CD4-positive, alpha-beta T cell treated with Interferon alpha-2 for 1 hour (primary cell): Measurements from ENCODE around the gene ZNF735.
"Not testable (repeated sequence)": the region's sequence is repeated elsewhere in the genome, so short reads cannot be mapped to it uniquely, and the experiment has no call there.

ENCODE experiments used
- DNase-seq, 2 donors: peaks; one replicate each; pipeline ENCODE4 v3.0.0-alpha.2; 2020 to 2022

The ZNF735 gene

DNA sequence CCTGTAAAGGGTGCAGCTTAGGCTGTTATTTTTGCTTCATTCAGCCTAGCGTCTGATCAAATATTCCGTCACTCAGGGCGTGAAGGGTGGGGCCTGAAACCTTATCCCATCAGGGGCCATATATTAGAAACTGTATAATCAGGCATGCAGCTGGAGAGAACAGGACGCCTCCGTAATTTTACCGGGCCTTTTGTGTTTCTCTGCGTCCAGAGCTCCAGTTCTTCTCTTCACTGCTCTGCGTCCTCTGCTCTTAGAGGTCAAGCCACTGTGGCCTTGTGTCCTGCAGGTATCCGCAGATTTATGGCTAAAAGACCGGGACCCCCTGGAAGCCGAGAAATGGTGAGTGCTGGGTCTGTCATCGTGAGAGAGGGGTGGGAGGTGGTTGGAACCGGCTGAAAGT lies at the start of gene ZNF735:
Gene ZNF735 (plus strand): TSS at position 301 of the 400 bp plus-strand sequence. CDS start 0 bp downstream, at position 301.
- DNase-seq, result no peak

DNA sequence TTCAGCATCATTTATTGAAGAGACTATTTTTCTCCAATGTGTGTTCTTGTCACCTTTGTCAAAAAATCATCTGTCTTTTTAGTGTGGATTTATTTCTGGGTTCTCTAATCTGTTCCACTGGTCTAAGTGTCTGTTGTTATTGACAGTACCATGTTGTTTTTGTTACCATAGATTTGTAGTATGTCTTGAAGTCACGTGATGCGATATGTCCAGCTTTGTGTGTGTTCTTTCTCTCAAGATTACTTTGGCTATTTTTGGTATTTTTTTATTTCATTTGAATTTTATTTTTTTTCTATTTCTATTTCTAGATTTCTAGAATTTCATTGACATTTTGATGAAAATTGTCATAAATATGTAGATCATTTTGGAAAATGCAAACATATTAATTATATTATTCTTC lies 36.0 kb upstream of the ZNF735 start:
- not testable (repeated sequence) for DNase-seq

DNA sequence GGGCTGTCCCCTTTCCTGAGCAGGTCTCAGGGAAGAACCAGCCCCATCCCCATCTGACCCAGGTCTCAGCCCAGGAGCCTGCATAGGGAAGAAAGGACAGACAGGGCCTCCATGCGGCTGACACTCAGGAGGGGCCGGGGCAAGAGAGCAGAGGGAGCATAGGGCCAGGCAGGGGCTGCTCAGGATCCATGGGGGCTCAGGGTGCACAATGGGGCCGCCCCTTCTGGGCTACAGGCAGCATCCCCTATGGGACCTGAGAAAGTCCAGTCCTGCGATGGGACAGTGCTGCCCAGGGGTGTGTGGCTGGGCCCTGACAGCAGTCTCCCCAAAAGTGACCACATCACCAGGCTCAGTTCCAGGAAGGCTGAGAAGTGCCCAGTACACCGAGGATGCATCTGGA lies 32.7 kb upstream of the ZNF735 start:
- DNase-seq, result no peak

DNA sequence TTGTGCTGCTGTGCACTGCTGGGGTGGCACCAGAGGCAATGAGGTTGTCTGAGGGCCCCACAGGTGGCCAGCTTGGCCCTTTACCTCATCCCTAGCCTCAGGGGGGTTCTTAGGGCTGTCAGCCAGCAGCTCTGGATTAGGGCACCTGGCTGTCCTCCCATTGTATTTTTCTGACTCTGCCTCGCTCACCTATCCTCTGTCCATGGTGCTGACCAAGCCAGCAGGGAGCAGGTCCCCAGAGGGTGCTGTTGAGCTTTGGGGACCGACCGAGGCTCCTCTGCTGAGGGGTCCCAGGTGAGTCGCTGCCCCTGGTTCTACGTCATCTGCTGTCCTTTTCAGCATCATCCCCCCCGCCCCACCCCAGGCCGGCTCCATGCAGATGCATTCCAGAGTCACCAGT lies 32.1 kb upstream of the ZNF735 start:
- DNase-seq, result no peak

DNA sequence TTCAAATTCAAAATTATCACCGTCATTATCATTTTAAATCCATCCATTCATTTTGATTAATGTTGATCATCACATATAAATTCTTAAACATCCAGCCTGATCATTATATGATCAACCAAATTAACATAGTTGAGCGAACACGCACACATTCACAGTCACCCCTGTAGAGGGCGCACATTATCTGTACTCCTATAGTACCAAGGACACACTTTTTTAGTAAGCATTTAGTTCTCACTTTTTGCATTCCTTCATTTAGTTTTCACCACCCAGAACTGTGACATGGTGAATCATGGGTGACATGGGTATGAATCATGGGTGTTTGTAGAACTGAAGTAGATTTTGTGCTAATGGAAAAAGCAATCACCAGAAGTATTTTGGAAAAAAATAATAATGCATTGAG lies 26.0 kb upstream of the ZNF735 start:
- DNase-seq, result peak in 1 of 2 donors; percentile 5

DNA sequence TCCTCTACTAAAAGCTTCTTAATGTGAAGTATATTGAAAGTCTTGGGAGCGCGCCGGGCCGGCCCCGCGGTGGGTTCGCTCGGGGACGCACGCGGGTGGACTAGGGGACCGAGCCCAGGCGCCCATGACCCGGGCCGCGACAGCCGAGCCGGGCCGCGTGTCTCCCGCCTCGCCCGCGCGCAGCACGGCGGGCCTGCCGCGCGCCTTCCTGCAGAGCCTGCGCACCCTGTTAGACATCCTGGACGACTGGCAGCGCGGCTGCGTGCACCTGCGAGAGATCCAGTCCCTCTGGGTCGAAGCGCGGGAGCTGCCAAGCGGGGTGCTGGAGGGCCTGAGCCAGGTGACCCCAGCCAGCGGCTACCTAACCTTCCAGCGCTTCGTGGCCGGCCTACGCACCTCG lies 25.4 kb upstream of the ZNF735 start:
- DNase-seq, result no peak

DNA sequence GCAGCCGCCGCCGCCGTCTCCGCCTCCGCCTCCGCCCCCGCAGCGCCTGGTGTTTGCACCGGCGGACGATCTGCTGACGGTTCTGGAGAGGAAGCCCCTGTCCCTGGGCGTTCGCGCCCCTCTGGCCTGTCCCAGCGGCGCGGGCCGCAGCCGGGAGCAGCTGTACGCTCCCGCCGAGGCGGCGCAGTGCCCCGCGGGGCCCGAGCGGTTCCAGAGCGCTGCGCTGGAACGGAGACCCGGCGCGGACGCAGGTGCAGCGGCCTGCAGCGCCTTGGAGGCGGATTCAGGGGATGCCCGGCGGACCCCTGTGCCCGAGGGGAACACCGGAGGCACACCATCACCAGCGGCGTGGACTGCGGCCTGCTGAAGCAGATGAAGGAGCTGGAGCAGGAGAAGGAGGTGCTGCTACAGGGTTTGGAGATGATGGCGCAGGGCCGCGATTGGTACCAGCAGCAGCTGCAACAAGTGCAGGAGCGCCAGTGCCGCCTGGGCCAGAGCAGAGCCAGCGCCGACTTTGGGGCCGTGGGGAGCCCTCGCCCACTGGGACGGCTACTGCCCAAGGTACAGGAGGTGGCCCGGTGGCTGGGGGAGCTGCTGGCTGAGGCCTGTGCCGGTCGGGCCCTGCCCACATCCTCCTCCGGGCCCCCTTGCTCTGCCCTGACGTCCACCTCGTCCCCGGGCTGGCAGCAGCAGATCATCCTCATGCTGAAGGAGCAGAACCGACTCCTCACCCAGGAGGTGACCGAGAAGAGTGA lies 24.8 kb upstream of the ZNF735 start:
- DNase-seq, result no peak

DNA sequence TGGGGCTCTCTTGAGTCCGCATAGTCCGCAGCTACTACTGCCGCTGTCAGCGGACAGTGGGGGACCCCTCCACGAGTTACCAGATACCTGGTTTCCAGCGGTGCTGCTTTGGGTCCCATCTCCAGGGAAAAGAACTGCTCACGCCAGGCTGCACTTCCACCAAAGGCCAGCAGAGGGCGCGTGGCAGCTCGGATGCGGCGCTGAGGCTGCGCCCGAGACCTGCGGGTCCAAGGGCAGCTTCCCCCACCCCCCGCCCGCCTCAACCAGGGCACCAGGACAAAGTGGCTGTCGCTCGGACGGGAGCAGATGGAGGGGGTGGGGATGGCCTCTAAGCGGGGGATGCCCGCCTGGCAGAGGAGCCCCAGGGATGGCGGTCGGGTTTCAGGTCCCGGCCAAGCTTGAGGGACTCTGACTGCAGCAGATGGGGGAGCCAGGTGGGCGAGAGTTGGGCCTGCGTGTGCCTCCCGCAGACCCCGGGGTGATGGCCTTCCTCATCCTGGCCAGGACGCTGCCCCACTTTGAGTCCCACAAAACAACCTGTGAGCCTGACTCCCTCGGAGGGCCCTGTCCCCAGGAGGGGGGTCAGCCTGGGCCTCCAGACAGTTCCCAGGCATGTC lies 23.8 kb upstream of the ZNF735 start:
- DNase-seq, result peak in 1 of 2 donors; percentile 42

DNA sequence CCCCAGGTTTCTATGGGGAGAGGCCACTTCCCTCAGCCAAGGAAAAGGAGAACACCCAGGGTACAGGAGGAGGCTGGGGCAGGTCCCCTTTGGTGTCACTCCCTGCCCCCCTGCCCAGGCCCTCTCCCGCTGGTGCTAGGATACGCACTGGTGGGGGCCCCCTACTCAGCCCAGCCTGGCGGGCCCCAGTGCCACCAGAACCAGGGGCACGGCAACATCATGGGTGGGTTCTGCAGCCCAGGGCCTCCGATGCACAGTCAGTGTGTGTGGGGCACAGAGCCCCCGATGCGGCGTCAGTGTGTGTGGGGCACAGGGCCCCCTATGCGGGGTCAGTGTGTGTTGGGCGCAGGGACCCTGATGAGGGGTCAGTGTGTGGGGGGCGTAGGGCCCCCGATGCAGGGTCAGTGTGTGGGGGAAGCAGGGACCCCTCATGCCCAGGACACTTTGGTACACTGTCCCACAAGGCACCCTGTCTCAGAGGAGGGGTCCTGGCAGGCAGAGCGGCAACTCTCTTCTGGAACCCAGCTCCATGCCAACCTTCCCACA lies 23.1 kb upstream of the ZNF735 start:
- DNase-seq, result no peak

DNA sequence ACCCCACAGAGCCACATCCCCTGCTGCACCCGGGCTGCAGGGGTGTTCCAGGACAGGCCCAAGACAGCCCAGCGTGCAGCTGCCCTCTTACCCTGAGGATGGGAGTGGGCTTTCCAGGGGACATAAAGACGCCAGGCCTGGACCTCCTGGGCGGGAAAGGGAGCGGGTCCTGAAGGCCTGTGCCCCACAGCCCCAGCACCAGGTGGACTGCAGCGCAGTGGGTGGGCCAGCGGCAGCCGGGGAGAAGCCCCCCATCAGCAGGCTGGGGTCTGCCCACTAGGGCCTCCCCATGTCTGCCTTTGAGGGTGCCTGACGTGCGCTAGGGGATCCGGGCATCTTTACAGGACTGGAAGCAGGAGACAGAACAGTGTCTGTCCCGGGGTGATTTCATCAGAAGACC lies 22.6 kb upstream of the ZNF735 start:
- DNase-seq, result no peak

DNA sequence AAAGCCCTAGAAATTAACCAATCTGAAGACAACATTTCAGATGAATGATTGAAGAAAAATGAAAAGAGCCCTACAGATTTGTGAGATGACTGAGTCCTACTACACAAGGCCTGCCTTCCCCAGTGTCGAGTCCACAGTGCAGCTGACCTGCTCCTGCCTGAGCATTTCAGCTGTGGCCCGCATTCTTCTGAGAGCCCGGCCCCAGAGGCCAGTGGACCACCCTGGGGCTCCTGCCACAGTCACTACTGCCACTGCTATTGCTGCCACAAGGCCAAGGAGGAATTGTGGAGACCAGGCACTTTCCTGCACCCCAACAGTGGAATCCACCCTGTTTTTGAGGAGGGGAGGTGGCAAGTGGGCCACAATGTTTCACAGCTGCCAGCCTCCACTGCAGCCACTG lies 19.6 kb upstream of the ZNF735 start:
- no peak for DNase-seq

DNA sequence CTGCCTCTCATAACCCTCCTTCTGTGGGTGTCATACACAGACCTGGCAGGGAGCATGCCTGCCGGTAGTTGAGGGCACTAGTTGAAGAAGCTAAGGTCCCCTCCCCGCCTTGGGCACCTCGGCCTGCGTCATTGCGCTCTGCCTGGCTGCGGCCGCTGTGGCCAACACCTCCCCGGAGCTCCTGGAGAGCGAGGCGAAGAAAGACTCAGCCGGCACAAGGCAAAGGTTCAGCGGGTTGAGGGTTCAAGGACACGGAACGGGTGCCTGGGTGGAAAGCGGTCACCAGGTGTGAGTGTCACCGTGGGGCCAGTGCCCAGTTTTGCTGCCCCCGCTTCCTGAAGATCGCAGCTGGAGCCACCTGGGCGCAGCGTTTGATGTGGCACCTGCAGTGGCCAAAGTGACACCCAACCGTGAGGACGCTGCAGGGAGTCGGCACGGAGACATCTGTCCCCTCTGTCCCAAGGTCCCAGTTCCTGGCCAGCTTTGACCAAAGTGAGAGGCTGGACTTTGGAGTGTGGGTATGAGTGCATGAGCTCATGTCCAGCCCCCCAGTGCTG lies 14.8 kb upstream of the ZNF735 start:
- no peak for DNase-seq

DNA sequence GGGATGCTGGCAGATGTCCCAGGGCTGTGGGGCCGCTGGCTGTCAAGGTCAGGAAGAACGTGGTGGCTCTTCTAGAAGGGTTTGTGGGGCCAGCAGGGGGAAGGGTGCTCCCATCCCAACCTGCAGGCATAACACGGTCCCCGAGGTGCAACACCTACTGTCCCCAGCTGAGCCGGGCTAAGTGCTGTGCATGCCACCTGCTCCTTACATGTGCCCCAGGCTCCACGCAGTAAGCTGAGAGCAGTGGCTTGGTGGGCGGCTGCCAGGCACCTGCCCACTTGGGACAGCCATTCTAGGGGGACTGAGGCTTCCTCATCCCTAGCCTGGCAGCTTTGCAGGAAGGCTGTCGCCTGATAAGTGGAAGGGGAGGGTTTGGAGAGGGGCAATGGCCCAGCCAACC lies 14.2 kb upstream of the ZNF735 start:
- DNase-seq, result no peak

DNA sequence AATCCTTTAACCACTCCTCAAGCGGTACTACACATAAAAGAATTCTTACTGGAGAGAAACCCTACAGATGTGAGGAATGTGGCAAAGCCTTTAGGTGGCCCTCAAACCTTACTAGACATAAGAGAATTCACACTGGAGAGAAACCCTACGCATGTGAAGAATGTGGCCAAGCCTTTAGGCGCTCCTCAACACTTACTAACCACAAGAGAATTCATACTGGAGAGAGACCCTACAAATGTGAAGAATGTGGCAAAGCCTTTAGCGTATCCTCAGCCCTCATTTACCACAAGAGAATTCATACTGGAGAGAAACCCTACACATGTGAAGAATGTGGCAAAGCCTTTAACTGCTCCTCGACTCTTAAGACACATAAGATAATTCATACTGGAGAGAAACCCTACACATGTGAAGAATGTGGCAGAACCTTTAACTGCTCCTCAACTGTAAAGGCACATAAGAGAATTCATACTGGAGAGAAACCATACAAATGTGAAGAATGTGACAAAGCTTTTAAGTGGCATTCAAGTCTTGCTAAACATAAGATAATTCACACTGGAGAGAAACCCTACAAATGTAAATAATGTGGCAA lies 12.8 kb downstream of the ZNF735 start:
- not testable (repeated sequence) for DNase-seq

DNA sequence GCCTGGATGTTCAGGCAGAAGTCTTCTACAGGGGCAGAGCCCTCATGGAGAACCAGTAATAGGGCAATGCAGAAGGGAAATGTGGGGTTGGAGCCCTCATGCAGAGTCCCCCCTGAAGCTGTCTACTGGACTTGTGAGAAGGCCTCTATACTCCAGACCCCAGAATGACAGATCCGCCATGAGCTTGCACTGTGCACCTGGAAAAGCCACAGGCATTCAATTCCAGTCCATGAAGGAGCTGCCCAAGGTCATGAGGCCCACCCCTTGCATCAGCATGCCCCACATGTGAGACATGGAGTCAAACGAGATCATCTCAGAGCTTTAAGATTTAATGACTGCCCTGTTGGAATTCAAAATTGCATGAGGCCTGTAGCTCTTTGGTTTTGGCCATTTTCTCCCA lies 16.4 kb downstream of the ZNF735 start:
- no peak for DNase-seq

DNA sequence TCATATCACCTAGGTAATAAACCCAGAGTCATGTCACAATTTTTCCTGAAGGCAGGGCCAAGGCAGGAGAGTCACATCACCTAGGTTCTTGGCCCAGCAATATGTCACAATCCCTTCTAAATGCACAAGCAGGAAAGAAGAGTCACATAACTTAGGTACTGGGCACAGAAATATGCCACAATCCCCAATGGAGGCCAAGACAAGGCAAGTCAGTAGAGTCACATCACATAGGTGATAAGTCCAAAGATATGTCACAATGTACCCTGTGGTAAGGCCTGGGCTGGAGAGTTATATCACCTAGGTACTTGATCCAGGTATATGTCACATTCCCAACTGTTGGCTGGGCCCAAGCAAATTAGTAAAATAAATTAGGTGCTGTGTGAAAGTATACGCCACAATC lies 21.2 kb downstream of the ZNF735 start, which contains the start of gene ZNF679:
Gene ZNF679 (plus strand): TSS at position 301 of the 400 bp plus-strand sequence. CDS start 20,644 bp downstream, outside the sequence.
- not testable (repeated sequence) for DNase-seq

DNA sequence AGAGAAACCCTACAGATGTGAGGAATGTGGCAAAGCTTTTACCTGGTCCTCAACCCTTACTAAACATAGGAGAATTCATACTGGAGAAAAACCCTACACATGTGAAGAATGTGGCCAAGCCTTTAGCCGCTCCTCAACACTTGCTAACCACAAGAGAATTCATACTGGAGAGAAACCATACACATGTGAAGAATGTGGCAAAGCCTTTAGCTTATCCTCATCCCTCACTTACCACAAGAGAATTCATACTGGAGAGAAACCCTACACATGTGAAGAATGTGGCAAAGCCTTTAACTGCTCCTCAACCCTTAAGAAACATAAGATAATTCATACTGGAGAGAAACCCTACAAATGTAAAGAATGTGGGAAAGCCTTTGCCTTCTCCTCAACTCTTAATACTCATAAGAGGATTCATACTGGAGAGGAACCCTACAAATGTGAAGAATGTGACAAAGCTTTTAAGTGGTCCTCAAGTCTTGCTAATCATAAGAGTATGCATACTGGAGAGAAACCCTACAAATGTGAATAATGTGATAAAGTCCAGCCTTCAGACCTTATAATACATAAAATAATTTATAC lies 59.4 kb downstream of the ZNF735 start:
- DNase-seq, result no peak
